Measurements from ENCODE around the gene OLFML2B.
"Not testable (repeated sequence)": the region's sequence is repeated elsewhere in the genome, so short reads cannot be mapped to it uniquely, and the experiment has no call there.

The OLFML2B gene

DNA sequence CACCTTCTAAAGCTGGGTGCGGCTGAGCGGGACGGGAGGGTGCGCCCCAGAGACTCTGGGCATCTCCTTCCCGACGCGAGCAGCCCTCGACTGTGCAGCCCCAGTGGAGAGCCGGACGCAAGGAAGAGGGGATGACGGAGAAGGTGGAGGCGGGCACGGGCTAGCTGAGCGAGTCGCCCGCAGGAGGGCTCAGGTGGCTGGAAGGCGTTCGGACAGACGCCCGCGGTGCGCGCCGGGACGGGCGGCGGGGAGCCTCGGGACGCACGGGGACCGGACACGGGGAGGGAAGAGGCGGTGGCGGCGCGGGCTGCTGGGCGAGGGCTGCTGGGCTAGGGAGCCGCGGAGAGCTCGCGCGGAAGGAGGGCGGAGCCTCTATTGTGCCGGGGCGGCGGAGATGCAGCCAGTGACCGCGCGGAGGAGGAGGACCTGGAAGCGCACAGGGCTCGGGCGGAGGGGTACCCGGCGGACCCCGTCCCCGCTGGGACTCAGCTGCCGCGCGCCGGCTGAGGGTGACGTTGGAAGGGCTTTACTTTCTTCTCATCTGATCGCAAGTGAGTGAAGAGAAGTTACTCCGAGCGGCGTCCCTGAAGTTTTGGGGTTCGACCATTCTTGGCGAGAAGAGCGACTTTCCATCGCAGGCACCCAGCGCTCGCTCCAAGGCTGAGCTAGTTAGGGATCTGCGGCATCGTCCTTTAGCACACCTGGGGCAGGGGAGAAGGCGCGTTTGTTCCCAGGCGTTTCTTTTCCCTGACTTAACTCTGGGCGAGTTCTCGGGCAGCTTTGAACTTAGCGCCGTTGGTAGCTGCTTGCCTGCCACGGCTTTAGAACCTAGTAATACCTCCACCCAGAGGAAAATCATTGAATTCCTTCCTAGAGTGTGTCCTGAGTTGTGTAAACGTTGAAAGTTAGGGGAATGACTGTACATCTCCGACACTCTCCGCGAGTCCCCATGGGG lies at the start of gene OLFML2B:
Gene OLFML2B (minus strand): TSS at position 323 of the 955 bp plus-strand sequence. CDS start 439 bp downstream, outside the sequence.
- DNase-seq = peak; percentile 43

DNA sequence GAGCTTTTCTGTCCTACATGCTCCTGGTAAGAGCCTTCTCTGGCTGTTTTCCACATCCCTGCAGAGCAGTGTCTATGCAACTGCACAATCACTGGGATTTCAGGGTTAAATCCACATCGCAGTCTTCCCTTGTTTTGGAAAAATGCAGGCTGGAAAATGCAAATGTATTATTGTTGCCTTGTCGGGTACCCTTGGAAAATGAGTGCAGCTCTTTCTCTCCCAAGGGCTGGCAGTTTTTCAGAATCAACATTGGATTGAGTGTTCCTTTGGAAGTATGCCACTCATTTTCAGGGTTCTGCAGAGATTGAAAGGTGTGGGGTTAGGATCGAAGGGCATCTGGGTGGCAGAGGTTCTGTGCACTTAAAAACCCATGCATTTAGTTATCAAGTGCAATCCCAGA lies 49.1 kb upstream of the OLFML2B start:
- DNase-seq = no peak

DNA sequence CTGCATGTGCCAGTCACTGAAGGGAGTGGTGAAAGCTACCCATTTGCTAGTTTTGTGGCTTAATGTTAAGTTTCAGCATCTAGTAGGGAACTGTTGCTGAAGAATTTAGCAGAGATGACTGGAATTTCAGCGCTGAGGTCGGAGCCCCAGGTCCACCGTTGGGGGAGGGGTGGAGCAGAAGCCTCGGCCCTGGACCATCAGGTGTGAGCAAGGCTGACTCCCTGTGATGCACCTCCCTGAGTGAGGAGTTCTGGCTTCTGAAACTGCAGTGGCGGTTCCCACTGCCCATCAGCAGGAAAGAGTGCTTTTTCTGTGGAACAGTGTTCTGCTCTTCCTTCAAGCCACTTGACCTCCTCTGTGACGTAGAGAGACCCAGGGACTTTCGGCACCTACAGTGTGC lies 47.2 kb upstream of the OLFML2B start:
- no peak for DNase-seq

DNA sequence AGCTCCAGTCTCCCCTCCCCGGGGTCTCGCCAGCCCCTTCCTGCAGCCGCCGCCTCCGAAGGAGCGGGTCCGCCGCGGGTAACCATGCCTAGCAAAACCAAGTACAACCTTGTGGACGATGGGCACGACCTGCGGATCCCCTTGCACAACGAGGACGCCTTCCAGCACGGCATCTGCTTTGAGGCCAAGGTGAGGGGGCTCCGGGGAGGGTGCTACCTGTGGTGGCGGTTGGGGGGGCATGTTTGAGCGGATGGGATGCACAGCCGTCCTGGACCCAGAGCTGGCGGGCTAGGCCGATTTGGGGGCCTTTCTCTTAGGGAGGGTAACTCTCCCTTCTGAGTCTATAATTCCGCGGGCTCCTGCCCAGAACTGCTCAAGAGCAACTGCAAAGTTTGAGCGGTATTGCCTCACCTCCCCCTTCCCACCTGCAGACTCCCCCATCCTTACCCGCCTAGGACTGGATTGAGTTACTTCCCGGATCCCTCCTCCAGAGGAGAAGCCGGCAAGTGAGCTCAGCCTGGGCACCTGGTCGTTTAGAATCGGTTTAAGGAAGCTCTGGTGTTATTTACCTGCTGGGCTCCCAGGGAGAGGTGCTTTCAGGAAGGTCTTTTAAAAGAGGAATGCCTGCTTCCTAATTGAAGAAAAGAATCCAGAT lies 46.6 kb upstream of the OLFML2B start:
- peak; percentile 47 for DNase-seq

DNA sequence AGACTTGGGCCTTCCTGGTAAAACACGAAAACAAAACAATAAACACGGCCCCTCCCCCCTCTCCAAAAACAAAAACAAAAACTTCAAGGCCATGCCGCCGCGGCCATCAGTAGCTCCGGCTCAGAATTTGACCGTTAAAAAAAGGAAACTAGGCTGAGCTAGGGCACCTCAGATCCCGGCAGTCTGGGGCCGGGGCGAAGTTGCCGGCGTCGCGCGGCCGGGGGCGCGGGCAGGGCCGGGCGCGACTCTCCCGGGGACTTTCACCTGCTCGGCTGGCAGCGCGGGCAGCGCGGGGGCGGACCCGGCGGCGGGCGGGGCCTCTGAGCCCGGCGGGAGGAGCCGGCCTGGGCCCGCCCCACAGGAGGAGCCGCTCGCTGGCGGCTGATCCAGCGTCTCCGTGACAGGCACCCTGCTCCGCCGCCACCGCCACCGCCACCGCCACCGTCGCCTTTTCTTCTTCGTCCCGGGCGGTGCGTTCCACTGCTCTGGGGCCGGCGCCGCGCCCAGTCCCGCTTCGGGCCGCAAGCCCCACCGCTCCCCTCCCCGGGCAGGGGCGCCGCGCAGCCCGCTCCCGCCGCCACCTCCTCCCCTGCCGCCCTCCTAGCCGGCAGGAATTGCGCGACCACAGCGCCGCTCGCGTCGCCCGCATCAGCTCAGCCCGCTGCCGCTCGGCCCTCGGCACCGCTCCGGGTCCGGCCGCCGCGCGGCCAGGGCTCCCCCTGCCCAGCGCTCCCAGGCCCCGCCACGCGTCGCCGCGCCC lies 45.8 kb upstream of the OLFML2B start, which contains the start of gene NOS1AP:
Gene NOS1AP (plus strand): TSS at position 358 of the 760 bp plus-strand sequence. CDS start 487 bp downstream, outside the sequence.
- DNase-seq = peak; percentile 87

DNA sequence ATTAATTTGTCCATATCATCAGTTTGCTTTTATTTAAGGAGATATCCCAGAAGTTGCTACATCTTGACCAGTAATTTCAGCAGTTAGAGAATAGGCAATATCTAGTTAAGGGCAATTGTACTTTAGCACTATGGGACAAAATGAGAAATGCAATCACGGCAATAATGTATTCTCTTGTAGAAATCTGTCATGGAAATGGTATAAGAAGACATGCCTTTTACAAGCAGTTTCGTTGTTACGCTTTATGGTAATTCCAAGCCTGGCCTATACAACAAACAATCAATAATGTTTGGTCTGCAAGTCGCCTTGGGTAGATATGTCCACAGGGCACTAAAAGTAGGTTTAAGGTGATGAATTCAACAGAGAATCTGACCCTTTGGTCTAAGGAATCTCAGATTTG lies 44.6 kb upstream of the OLFML2B start:
- DNase-seq = no peak

DNA sequence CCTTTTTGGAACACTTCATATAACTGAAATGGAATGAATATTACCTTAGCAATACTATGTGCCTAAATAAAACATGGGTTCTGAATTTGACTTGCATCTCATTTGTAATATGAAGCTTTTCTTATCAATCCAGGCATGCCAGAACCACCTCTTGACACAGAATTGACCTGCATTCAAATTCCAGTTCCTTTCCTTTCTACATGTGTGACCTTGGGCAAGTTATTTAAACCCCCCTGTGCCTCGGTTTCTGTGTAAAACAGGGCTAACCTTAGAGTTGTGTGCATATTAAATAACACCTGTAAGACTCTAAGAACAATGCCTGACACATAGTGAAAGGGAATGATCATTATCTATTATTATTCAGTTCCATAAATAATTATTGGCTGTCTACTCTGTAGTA lies 43.8 kb upstream of the OLFML2B start:
- DNase-seq = no peak

DNA sequence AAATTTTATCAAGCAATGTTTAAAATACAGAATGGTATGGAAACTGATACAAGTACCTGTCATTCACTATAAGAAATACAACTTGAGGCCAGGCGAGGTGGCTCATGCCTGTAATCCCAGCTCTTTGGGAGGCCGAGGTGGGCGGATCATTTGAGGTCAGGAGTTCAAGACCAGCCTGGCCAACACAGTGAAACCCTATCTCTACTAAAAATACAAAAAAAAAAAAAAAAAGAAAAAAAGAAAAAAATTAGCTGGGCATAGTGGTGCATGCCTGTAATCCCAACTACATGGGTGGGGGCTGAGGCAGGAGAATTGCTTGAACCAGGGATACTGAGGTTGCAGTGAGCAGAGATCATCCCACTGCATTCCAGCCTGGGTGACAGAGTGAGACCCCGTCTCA lies 43.2 kb upstream of the OLFML2B start:
- not testable (repeated sequence) for DNase-seq

DNA sequence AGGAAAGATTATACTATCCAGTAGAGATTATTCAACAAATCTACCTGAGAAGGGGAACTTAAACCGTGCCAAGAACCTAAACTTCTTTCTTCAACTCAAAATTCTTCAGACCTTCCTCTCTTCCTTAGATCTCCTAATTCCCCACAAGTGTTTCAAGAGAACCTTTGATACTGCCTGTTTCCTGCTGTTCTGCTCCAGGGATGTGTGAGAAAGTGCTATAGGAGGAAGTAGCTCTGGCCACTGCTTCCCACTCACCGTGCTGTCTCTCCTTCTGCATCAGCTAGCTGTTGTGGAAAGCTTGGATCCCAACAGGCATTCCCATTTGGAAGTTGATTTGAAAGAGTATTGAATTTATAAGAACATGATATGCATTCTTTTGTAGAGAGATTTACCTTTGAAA lies 41.3 kb upstream of the OLFML2B start:
- no peak for DNase-seq

DNA sequence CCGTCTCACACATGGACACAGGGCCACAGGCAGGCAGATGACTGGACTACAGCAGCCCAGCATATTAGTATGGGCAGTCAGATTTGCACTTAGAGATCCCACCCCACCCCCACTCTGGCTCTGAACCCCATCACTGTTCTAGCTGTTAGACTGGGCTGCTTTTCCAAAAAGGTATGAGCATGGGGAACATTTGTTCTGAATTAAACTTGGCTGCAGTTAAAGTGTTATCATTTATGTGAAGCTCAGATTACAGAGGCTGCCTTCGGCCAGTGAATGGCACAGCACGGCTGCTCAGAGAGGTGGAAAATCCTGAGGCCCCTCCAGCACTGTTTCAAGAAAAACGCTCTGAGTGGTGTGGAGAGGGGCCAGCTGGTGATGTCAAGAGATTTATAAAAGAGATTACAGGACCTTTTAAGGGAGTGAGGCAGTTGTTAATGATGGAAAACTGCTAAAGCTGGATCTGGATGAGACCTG lies 38.9 kb upstream of the OLFML2B start:
- no peak for DNase-seq

DNA sequence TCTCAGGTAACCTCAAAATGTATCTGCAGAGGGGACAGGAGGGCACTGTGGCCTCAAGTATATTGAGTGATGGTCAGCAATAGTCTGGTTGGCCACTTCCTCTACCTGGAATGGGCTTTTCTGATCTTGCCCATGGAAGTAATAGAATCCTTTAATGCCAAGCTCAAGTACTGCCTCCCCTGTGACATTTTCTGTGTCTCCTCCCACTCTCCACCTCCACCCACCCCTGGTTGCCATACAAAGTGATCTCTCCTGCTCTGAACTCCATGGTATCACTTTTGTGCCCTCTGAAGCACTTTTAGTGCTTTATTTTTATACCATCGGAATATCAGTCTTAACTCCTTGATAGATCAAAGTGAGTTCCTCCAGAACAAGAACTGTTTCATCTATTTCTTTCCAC lies 36.6 kb upstream of the OLFML2B start:
- no peak for DNase-seq

DNA sequence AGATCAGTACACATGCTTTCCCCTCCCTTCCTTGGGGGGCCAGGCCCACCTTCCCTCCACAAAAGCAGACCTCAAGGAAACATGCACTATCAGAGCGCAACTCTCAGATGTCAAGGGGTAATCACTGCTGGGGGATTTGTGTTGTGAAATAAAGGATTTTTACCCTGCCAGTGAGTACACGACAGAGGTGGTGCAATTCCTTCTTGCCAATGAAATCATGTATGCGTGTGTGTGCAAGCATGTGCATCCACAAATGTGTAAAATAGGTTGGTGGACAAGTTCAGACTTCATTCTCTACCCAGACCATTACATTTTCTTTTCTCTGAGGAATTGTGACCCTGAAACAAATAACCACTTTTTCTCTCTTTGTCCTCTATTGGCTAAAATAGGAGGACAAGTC lies 36.1 kb upstream of the OLFML2B start:
- DNase-seq = no peak

DNA sequence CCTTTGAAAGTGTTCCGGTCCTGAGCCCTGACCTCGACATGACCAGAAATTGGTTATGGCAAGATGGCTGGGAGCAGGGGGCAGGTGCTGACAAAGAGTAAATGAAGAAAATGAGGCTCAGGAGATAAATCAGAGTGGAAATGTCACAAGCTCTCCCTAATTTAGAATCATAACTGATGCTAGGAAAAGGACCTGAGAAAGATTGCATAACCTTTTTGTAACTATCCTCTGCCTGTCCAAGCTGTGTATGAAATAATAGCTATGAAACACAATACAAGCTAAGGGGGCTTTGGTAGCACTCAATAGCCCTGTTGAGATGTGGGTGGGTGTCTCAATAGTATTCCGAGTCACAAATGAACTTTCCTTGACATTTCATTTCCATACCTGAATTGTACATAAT lies 32.9 kb upstream of the OLFML2B start:
- no peak for DNase-seq

DNA sequence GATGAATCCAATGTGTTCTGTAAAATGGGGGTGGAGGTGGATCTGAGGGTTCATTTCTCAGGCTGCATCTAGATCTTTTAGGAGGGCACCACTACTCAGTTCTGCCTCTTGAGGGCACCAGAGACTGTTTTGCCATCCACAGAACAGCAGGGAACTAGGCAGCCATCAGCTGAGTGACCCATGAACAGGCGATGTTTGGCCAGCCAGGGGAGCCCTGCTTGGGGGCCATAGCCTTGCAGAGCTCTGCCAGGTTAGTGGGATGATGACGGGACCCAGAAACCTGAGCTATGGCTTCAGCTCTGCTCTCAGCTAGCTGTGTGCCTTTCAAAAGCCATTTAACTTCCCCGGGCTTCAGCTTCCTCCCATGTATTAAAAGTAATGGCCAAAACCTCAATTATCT lies 32.4 kb upstream of the OLFML2B start:
- peak; percentile 56 for DNase-seq

DNA sequence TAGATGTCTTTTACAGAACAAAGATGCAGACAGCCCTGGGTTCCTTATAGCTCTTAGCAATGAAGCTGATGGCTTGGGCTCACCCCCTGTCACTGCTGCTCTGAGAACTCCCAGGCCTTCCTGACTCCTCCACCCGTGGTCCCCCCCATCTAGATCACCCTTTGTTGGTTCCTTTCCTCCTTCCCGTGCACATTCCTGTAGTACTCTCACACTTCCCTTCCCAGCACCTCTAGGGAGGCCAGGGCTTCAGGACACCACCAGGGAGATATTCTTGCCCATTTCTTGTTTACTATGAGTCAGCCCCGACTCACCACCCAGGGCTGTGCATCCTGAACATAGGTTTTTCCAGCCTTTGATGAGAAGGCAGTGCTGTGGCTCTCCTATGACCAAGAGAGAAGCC lies 31.4 kb upstream of the OLFML2B start:
- no peak for DNase-seq

DNA sequence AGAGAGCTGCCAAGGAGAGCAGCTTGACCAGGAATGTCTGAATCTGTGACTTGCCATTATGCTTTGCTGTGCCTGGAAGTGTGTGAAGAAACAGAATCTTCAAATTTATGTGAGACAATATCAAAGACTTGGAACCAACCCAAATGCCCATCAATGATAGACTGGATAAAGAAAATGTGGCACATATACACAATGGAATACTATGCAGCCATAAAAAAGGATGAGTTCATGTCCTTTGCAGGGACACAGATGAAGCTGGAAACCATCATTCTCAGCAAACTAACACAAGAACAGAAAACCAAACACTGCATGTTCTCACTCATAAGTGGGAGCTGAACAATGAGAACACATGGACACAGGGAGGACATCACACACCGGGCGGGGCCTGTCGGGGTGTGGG lies 30.3 kb upstream of the OLFML2B start:
- DNase-seq = not testable (repeated sequence)

DNA sequence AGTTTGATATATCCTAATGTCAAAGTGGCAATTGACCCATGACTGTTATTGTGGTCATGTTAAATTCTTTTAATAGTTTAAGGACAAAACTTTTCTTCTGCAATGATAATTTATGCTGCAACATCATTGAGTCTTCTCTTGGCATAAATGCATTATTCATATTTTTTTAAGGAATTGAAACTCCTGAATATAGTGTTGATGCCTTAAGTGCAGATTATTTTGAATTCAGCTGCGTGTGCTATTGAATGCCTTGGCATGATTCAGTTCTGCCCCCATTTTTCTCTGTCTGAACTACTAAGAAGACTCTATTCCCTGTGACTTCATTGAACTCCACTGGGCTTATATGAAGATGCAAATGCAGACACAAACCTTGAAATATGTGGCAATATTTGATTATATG lies 23.3 kb upstream of the OLFML2B start:
- DNase-seq = no peak

DNA sequence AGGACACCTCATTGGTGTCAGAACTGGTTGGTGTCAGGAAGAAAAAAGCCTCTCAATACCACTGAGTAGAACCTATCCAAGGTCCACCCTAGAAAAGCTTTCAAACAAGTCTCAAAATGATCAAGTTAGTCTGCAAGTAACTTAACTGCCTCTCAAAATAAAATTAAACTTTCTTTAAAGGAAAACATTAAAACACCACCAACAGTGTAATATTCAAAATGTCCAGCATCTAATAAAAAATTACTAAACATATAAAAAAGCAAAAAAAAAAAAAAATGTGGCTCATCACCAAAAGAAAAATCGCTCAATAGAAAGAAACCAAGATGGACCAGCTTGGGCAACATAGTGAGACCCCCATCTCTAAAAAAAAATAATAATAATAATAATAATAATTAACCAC lies 18.7 kb upstream of the OLFML2B start:
- DNase-seq = no peak

DNA sequence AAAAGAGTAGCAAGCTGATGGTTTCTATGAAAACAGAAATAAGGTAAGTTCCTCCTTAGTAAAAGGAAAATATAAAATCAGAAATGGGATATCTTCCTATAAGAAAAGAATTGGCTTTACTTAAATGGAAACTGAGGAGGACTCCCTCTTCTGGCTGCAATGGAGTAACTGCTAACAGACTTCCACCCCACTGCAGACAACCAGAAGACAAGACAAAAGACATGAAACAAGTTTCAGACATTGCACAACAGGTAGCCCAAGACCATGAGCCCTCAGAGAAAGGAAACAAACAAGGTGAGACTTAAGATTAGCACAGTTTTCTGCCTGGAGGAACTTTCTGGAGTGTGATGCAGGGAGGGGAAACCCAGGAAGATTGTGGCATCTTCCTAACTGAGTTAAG lies 17.0 kb upstream of the OLFML2B start:
- DNase-seq = no peak

DNA sequence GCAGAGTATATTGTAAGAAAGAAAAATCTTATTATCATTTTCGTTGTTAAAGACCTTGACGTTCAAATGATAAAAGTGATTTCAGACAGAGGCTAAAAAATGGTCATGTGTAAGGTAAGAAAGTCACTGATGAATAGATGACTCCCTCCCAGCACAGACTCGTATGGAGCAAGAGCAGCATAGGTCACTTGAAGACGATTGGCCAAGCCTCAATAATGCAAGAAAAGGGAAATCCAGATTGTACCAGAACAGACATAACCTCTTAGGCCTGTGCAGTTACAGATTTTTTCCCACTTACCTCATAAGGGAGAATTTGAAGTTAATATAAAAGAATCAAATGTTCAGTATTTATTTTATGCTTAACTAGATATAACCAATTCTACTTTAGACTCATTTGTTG lies 16.3 kb upstream of the OLFML2B start:
- no peak for DNase-seq

DNA sequence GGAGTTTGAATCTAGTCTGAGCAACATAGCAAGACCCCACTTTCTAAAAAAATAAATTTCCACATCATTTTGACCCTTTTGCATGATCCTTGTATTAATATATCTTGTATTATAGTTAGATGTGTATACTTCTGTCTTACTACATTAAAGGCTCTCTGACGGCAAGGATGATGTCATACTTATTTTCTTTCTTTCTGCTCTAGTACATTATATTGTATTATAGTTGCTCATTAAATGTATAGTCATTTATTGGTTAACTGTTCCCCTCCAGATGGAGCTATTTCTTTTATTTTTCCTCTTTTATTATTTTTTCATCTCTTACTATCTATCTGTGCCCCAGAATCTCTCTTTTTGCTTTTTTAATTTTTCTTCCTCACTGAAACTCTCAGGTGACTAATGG lies 15.0 kb upstream of the OLFML2B start:
- no peak for DNase-seq

DNA sequence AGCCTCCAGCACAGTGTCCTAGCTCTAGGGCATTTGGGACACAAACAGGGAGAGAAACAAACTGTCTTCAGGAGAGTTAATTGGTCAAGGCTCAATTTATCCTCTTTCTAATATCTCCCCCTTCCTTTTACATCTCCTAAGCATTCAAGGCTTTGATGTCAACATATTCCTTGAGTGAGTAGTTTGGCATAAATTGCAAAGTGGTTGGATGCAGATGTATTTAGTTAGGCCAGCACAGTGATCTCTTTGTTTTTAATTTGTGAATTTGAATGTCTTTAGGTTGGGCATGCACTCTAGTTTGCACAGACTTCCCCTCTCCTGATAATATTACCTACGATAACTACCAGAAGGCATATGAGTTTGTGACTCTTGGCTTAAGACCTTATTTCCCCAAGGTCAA lies 12.5 kb upstream of the OLFML2B start:
- no peak for DNase-seq

DNA sequence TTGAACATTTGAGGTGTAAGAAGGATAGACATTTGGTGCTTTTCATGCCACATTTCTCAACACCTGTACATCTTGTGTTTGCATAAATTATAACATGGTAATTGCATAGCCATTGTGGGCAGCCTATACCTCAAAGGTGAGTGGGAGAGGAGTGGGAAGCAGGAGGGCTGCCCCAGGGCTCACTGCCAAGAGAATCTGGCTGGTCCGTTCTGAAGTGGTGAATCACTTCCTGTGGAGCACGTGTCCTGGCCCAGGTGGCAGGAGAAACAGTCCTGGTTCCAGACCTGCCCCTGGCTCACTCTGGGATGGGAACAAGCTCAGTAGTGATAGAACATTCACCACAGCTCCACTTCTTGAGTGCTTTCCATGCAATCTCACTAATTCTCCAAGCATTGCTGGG lies 11.6 kb upstream of the OLFML2B start:
- peak; percentile 64 for DNase-seq

All from NCI-H510A treated with DMSO at 0.1 percent for 48 hours (cell line).